Measurements from ENCODE around the gene DOCK4. TPM values are rescaled to one million over a fixed set of nuclear protein-coding genes. Genes with fewer than 3 reads are reported as not detected.

Gene DOCK4
- polyA plus RNA-seq, 1 donor (not counting 4 experiments of a cell fraction or from before 2014, with no cell fraction given) = 13.9 TPM

DNA sequence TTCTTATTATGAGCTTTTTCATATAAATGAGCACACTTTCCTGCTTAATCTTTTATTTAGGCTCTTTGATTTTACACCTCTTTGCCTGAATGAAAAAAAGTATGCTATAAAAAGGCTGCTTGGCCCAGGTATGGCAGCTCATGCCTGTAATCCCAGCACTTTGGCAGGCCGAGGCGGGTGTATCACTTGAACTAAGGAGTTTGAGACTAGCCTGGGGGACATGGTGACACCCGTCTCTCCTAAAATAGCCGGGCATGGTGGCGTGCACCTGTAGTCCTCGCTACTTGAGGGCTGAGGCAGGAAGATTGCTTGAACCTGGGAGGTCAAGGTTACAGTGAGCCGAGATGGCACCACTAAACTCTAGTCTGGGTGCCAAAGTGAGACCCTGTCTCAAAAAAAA, 72.9 kb downstream of the DOCK4 start:
- dilution Hi-C loops (cut with MboI; ENCODE audit: extremely low pct_ligation_motif_present, low sequenced_read_pairs) = no loop called here
- peaks cover 28% of the 10 kb centered on the region for H3K79me2 ChIP-seq (ENCODE audit: control insufficient read depth, insufficient read depth, low read length)

DNA sequence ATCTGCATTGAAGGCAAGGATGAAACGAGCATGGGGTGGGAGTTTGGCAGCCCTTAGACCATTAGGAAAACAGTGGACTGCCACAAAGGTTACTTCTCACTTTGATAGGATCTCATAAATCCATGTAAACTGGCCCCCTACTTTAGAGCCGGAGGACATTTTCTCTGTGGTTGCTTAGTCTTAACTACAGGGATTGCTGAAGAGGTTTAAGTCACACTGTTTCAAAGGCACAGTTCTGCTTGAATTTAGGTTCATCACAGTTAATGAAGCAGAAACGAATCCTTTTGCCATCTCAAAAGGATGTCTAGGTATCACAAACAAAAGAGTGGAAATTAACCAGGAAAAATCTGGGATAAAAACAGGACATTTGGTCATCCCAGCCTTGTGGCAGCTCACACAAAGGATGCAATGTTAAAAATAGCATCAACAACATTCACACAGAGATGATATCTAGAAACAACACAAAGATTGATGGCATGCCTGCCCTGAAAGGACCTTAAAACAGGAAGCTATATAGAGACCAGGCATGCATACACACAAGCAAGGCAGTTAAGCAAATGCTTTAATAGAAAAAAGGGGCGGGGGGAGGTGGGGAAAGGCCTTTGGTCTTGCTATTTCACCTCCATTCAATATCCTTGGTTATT, 74.0 kb downstream of the DOCK4 start:
- no peak for FAIRE-seq

More for the DNA sequence above, 72.9 kb downstream of the DOCK4 start:
- Histone ChIP-seq H4K20me1 (ENCODE audit: control insufficient read depth, extremely low read depth, insufficient read depth, low read length) (no peaks in the 10 kb centered on the region), H3K36me3 (ENCODE audit: control insufficient read depth in 2 of 2, extremely low read depth in 1 of 2, insufficient read depth in 2 of 2, low read length in 2 of 2) (no peaks in the 10 kb centered on the region), H3K9me1 (ENCODE audit: control insufficient read depth, extremely low read depth, insufficient read depth, low read length) (no peaks in the 10 kb centered on the region), H3K9ac (ENCODE audit: control insufficient read depth, extremely low read depth, insufficient read depth, low read length) (no peak overlapping the region), H3K27me3 (ENCODE audit: control insufficient read depth, extremely low read depth, insufficient read depth, low read length) (no peaks in the 10 kb centered on the region), H2AFZ (ENCODE audit: control insufficient read depth, low read length) (no peak overlapping the region), H3K4me3 (ENCODE audit: control insufficient read depth in 2 of 3, extremely low read depth in 1 of 3, insufficient read depth in 2 of 3, low read depth in 1 of 3, low read length in 3 of 3) (no peak overlapping the region), H3K9me3 (ENCODE audit: control insufficient read depth, low read depth, low read length) (no peaks in the 10 kb centered on the region), H3K4me2 (ENCODE audit: control insufficient read depth, extremely low read depth, insufficient read depth, low read depth, low read length) (no peak overlapping the region), H3K27ac (ENCODE audit: control insufficient read depth, insufficient read depth, low read length) (no peak overlapping the region), H3K4me1 (ENCODE audit: control insufficient read depth, extremely low read depth, insufficient read depth, low read length) (peaks cover 5% of the 10 kb centered on the region)
- TF ChIP-seq, protein P1, sequence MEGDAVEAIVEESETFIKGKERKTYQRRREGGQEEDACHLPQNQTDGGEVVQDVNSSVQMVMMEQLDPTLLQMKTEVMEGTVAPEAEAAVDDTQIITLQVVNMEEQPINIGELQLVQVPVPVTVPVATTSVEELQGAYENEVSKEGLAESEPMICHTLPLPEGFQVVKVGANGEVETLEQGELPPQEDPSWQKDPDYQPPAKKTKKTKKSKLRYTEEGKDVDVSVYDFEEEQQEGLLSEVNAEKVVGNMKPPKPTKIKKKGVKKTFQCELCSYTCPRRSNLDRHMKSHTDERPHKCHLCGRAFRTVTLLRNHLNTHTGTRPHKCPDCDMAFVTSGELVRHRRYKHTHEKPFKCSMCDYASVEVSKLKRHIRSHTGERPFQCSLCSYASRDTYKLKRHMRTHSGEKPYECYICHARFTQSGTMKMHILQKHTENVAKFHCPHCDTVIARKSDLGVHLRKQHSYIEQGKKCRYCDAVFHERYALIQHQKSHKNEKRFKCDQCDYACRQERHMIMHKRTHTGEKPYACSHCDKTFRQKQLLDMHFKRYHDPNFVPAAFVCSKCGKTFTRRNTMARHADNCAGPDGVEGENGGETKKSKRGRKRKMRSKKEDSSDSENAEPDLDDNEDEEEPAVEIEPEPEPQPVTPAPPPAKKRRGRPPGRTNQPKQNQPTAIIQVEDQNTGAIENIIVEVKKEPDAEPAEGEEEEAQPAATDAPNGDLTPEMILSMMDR (optimal IDR thresholded peaks at IDR 0.05 in 1 of 3, IDR thresholded peaks at IDR 0.05 in 1 of 3, conservative IDR thresholded peaks at IDR 0.05 in 1 of 3; ENCODE audit: extremely low read depth in 1 of 3, insufficient read depth in 2 of 3, low read length in 3 of 3) = no peak
- TF ChIP-seq EZH2 (IDR thresholded peaks at IDR 0.05; ENCODE audit: low read length) = no peak
- DNase-seq (ENCODE audit: low read depth, low spot score) = no peak
- no peak for FAIRE-seq

More for the DNA sequence above, 74.0 kb downstream of the DOCK4 start:
- no peaks in the 10 kb centered on the region for H4K20me1 ChIP-seq (ENCODE audit: control insufficient read depth, extremely low read depth, insufficient read depth, low read length)
- peaks cover 5% of the 10 kb centered on the region for H3K4me1 ChIP-seq (ENCODE audit: control insufficient read depth, extremely low read depth, insufficient read depth, low read length)
- no peaks in the 10 kb centered on the region for H3K9me1 ChIP-seq (ENCODE audit: control insufficient read depth, extremely low read depth, insufficient read depth, low read length)
- H3K4me3 ChIP-seq (ENCODE audit: control insufficient read depth in 2 of 3, extremely low read depth in 1 of 3, insufficient read depth in 2 of 3, low read depth in 1 of 3, low read length in 3 of 3) = no peak overlapping the region
- H3K27me3 ChIP-seq (ENCODE audit: control insufficient read depth, extremely low read depth, insufficient read depth, low read length) = no peaks in the 10 kb centered on the region
- H3K9ac ChIP-seq (ENCODE audit: control insufficient read depth, extremely low read depth, insufficient read depth, low read length) = no peak overlapping the region
- peaks cover 27% of the 10 kb centered on the region for H3K79me2 ChIP-seq (ENCODE audit: control insufficient read depth, insufficient read depth, low read length)
- no peaks in the 10 kb centered on the region for H3K36me3 ChIP-seq (ENCODE audit: control insufficient read depth in 2 of 2, extremely low read depth in 1 of 2, insufficient read depth in 2 of 2, low read length in 2 of 2)
- DNase-seq (ENCODE audit: low read depth, low spot score) = no peak
- H3K9me3 ChIP-seq (ENCODE audit: control insufficient read depth, low read depth, low read length) = no peaks in the 10 kb centered on the region
- no peak overlapping the region for H2AFZ ChIP-seq (ENCODE audit: control insufficient read depth, low read length)
- no peak overlapping the region for H3K27ac ChIP-seq (ENCODE audit: control insufficient read depth, insufficient read depth, low read length)
- H3K4me2 ChIP-seq (ENCODE audit: control insufficient read depth, extremely low read depth, insufficient read depth, low read depth, low read length) = no peak overlapping the region
- TF ChIP-seq EZH2 (IDR thresholded peaks at IDR 0.05; ENCODE audit: low read length) = no peak
- TF ChIP-seq, protein P1 (optimal IDR thresholded peaks at IDR 0.05 in 1 of 3, IDR thresholded peaks at IDR 0.05 in 1 of 3, conservative IDR thresholded peaks at IDR 0.05 in 1 of 3; ENCODE audit: extremely low read depth in 1 of 3, insufficient read depth in 2 of 3, low read length in 3 of 3) = no peak
- dilution Hi-C loops (cut with MboI; ENCODE audit: extremely low pct_ligation_motif_present, low sequenced_read_pairs) = no loop called here
